ENCODE data around the gene RASSF7.
"Not testable (repeated sequence)": the region's sequence is repeated elsewhere in the genome, so short reads cannot be mapped to it uniquely, and the experiment has no call there.

RASSF7 gene

DNA sequence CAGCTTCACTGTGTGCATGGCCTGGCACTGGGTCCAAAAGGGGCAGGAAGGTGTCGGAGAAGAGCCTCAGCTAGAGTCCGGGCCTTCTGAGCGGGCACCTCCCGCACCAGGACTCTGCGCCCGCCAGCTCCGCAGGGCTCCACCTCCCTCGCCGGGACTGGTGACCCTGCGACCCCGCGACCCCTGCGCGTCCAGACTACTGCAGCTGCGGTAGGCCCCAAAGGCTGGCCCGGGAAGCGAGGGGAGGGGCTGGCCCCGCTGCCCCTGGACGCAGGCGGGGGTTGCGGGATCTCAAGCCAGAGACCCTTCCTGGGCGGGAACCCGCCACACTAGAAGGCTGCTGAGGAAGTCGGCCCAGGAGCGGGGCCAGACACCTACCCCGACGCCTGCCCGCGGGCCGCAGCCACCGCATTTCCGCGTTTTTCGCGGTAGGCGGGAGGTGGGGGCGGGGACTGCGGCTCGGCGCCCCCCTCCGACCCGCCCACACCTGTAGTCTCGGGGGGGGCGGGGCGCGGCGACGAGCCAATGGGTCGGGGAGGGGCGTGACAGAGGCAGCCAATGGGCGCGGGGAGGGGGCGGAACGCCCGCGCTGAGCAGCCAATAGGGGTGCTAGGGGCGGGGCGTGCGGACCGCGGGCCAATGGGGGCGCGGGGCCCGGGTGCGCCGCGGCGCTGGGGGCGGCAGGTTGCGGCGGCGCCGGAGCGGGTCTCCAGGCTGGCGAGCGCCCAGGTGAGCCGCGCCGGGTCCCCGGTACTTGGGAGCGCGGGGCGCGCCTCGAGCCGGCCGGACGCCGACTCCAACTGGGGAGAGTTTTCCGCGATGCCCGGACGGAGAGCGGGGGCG, at the start of gene RASSF7, which contains the start of gene LMNTD2:
Gene RASSF7 (plus strand): TSS at position 666 of the 843 bp plus-strand sequence. CDS start 799 bp downstream, outside the sequence.
Gene LMNTD2 (minus strand): TSS at position 434 of the 843 bp plus-strand sequence. CDS start 22 bp downstream, at position 412.
- DNase-seq, result peak; percentile 96

DNA sequence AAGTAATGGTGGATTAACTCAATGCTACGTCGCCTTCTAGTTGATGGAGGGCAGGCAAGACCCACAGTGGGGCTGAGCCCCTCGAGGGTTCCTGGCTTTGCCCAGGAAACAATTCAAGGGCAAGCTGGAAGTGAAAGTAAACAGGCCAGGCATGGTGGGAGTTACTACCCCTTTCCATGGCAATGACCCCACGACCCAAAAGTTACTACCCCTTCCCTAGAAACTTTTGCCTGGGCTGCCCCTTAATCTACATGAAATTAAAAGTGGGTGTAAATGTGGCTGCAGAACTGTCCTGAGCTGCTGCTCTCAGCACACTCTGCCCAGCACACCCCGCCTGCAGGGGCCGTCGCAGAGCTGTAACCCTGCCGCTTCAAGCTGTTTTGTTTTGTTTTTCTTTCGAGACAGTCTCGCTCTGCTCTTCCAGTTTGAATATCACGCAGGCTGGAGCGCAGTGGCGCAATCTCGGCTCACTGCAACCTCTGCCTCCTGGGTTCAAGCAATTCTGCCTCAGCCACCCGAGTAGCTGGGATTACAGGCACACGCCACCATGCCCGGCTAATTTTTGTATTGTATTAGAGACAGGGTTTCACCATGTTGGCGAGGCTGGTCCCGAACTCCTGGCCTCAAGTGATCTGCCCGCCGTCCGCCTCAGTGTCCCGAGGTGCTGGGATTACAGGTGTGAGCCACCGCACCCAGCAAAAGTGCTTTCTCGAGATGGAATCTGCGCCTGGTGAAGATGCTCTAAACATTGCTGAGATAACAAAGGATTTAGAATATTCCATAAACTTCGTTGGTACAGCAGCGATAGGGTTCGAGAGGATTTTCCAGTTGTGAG, 47.8 kb upstream of the RASSF7 start:
- no peak for DNase-seq

DNA sequence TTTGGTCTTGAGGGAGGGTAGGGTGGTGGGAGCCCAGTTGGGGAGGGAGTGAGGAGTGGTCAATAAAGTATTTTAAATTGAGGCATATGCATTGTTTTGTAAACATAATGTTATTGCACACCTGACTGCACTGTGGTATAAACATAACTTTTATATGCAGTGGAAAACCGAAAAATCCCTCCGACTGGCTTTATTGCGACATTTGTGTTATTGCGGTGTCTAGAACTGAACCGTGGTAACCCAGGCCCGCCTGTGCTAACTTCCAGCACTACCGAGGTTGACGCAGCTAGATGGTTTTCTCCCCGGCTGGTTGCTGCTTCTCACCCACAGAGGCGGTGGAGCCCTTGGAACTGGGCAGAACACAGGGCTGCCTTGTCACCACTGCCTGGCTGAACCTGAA, 46.2 kb upstream of the RASSF7 start:
- DNase-seq, result no peak

- DNase-seq, result no peak
Observed at GRCh38 chr11:515131-515530, 45.6 kb upstream of the RASSF7 start.

- no peak for DNase-seq
Observed at GRCh38 chr11:516400-516799, 44.4 kb upstream of the RASSF7 start.

DNA sequence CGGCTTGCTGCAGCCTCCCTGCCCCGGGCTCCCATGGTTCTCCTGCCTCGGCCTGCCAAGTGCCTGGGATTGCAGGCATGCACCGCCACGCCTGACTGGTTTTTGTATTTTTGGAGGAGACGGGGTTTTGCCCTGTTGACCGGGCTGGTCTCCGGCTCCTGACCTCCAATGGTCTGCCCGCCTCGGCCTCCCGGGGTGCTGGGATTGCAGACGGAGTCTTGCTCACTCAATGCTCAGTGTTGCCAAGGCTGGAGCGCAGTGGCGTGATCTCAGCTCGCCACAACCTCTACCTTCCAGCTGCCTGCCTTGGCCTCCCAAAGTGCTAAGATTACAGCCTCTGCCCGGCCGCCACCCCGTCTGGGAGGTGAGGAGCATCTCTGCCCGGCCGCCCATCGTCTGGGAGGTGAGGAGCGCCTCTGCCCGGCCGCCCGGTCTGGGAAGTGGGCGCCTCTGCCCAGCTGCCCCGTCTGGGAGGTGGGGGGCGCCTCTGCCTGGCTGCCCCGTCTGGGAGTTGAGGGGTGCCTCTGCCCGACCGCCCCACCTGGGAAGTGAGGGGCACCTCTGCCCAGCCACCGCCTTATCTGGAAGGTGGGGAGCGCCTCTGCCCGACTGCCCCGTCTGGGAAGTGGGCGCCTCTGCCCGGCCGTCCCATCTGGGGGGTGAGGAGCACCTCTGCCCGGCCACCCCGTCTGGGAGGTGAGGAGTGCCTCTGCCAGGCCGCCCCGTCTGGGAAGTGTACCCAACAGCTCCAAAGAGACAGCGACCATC, 43.7 kb upstream of the RASSF7 start:
- not testable (repeated sequence) for DNase-seq

GRCh38 chr11:518463-519202, 42.1 kb upstream of the RASSF7 start:
- DNase-seq, result peak; percentile 79

DNA sequence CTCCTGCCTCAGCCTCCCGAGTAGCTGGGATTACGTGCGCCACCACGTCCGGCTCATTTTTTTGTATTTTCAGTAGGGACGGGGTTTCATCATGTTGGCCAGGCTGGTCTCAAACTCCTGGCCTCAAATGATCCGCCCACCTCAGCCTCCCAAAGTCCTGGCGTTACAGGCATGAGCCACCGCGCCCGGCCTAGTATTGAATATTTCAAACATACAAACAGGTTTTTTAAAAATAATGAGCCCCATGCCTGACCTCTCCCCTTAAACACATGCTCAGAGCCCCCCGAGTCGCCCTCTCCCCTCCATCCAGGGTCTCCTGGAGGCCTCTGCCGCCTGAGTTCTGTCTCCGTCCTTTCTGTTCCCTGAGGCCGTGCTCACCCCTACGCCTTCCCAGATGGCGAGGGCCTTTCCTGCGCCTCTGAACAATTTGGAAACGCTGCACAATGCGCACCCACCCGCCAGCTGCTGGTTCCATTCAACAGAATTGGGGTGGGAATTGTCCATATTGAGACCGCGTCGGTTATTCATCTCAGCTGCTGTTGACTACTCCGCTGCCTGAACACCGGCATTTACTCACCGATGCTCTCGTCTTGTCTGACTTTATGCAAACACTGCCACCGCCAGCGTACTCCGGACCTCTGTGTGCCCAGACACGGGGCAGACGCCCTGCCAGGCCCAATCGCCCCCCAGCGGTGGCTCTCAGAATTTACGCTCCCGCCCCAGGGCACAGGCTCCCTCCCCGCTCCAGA, 40.2 kb upstream of the RASSF7 start:
- DNase-seq, result no peak

DNA sequence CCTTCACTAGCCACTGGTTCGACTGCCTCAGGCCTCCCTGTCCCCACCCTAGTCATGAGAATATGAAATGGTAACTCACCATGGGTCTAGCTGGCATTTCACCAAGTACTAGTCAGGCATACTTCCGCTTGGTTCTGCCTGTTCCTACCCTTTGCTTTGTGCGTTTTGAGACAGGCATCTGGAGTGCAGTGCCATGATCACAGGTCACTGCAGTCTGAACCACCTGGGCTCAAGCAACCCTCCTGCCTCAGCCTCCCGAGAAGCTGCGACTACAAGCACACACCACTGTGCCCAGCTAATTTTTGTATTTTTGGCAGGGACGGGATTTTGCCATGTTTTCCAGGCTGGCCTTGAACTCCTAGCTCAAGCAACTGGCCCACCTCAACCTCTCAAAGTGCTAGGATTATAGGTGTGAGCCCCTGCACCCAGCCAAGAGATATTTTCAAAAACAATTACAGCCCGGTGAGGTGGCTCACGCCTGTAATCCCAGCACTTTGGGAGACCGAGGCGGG, 39.5 kb upstream of the RASSF7 start:
- DNase-seq, result no peak

GRCh38 chr11:526192-526591, 34.6 kb upstream of the RASSF7 start:
- no peak for DNase-seq

- no peak for DNase-seq
Observed at GRCh38 chr11:528166-528814, 32.5 kb upstream of the RASSF7 start.

GRCh38 chr11:528815-529727, 31.7 kb upstream of the RASSF7 start:
- DNase-seq, result no peak

GRCh38 chr11:529728-530411, 30.9 kb upstream of the RASSF7 start:
- no peak for DNase-seq

DNA sequence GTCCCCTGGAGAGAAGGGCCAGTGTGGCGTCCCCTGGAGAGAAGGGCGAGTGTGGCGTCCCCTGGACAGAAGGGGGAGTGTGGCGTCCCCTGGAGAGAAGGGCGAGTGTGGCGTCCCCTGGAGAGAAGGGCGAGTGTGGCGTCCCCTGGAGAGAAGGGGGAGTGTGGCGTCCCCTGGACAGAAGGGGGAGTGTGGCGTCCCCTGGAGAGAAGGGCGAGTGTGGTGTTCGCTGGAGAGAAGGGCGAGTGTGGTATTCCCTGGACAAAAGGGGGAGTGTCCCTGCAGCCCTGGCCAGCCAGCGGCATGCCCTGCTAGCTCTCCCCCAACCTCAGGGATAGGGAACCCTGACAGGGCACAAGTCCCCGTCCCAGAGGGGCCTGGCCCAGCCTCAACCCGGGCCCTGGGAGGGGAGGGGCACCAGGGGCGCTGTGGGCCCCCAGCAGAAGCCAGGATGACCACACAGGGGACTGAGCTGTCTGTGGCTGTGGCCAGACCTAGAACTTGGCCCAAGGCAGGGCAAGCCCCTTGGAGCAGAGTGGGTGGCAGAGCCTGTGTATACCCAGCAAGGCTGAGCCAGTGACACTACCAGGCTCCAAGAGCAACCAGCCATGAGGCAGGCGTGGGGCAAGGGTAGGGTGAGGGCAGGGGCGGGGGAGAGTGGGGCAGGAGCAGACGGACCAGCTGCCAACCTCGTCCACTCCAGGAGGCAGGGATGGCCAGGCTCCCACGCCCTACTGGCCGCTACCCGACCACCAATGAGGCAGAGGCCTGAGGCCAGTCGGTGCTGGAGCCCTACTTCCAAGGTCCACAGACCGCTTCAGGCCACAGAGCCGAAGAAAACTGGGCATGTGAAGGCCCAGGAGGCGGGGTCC, 29.6 kb upstream of the RASSF7 start:
- DNase-seq, result no peak

GRCh38 chr11:531919-532526, 28.7 kb upstream of the RASSF7 start:
- no peak for DNase-seq

DNA sequence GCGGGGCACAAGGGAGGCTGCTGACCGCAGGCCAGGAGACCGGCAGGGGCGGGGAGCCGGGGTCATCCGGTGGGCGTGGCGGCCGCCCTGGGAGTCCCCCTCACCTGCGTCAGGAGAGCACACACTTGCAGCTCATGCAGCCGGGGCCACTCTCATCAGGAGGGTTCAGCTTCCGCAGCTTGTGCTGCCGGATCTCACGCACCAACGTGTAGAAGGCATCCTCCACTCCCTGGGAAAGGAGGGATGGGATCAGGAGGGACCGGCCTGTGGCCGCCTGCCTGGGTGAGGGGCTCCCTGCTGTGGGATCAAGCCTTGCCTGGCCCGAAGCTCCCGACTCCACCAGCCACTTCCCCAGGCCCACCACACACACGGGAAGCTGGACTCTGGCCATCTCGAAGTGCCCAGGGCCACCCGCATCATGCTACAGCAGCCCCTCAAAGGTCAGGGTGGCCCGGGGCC, 28.2 kb upstream of the RASSF7 start:
- DNase-seq, result no peak

- no peak for DNase-seq
Observed at GRCh38 chr11:532986-533585, 27.7 kb upstream of the RASSF7 start.
